Activated gamma-delta T cell treated with Interleukin-2 at 50 U/mL for 16 hours (primary cell): Measurements from ENCODE around the gene TM7SF2.
A peak's percentile ranks its signal among the peaks of the same experiment; 100 is the strongest.
"Not testable (repeated sequence)": the region's sequence is repeated elsewhere in the genome, so short reads cannot be mapped to it uniquely, and the experiment has no call there.

Experiments
- DNase-seq: peaks from one replicate; pipeline ENCODE4 v3.0.0-alpha.2; 2020

The TM7SF2 gene

DNA sequence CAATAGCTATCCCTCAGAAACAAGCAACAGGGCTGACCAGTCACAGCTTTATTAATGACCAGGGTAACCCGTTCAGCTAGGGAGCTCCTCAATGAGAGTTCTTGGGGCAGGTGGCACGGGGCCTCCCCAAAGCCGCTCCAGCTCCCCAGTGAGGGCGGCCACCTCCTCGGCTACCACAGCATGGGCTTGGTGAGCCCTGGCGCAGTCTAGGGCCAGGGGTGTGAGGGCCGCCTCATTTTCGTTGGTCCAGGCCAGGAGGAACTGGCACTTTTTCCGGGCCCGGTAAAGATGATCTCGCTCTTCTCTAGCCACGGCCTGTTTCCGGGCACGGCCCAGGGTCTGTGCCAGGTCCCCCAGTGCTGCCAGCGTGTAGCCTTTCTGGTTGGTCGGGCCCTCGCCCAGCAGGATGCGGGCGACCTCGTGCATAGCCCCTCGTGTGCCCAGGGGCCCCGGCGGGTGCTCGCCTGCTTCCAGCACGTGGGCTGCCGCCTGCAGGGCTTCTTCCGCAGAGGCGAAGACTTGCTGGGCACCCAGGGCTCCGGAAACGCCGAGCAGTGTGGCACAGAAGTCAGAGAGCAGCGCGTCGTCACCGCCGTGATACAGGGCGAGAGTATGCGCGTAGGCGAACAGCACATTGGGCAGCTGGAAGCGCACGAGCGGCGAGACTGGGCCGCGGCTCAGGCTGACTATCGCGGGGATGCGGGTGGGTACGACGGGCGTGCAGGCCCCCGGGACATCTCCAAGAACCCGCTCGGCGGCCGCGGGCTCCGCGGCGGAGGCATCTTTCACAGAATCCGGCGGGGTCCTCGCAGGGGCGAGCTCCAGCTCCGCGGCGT is 4.9 kb downstream of the TM7SF2 start:
- peak; percentile 51 for DNase-seq

GRCh38 chr11:65117206-65118096 is 5.8 kb downstream of the TM7SF2 start, which contains the start of gene ZNHIT2:
ZNHIT2 (minus strand) TSS chr11:65117701; CDS start chr11:65117653, 48 bp downstream.
- peak; percentile 100 for DNase-seq

GRCh38 chr11:65118097-65118837 is 6.6 kb downstream of the TM7SF2 start:
- DNase-seq: no peak

GRCh38 chr11:65118891-65119669 is 7.4 kb downstream of the TM7SF2 start:
- not testable (repeated sequence) for DNase-seq

DNA sequence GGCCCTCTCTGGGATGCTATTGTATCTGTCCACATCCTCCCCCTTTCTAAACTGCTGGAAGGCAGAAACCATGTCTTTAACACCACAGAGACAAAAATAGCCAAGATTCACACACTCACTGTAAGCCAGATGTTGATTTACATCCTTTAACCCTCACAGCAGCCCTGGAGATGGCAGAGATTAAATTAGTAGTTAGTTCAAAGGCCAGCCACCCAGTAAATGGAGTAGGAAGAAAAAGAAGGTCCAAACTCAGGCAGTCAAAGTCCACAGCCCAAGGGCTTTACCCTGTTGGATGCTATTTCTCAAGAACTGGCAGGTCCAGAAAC is 8.0 kb downstream of the TM7SF2 start:
- DNase-seq: no peak

GRCh38 chr11:65120831-65121230 is 9.2 kb downstream of the TM7SF2 start:
- no peak for DNase-seq

GRCh38 chr11:65121447-65121864 is 9.8 kb downstream of the TM7SF2 start:
- no peak for DNase-seq

DNA sequence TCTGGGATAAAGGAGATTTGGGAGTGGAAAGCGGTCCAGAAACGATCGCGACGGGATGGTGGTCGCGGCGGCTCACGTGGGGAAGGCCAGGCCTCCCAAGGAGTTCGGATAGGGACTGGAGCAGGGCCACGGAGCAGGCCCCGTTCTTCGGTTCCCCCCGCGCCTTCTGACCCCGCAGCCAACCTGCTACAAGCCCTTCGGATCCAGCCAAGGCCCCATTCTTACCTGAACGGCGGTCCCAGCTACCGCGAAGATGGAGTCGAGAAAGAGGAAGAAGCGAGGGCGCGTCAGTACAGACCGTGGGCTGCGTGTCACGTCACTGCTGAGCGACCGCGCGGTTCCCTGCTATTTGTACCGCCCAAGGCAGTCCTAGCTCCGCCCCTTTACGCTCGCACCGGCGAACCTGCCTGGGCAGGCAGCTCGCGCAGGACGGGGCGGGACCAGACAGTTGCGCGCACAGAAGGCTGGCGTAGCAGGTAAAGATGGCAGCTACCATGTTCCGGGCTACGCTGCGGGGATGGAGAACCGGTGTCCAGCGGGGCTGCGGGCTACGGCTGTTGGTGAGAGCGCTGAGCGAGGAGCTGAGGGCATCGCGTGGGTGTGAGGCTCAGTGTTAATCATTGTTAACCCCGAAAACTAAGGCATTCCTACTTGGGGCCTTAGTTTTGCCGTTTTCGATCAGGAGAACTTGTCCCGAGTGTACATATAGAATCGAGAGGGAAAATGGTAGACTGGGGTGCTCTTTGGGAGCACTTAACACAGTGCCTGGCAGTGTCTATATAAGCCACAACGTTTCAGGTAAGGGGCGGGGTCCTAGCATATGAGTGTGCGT is 10.4 kb downstream of the TM7SF2 start, which contains the start of the genes FAU and MRPL49:
Gene FAU, minus strand, starts transcription at position 270 of the 832 bp plus-strand sequence. CDS start 321 bp downstream, outside the sequence.
Gene MRPL49, plus strand, starts transcription at position 457 of the 832 bp plus-strand sequence. Its CDS starts 26 bp downstream, at position 483.
- peak; percentile 99 for DNase-seq

GRCh38 chr11:65124480-65125196 is 13.0 kb downstream of the TM7SF2 start:
- DNase-seq: no peak

DNA sequence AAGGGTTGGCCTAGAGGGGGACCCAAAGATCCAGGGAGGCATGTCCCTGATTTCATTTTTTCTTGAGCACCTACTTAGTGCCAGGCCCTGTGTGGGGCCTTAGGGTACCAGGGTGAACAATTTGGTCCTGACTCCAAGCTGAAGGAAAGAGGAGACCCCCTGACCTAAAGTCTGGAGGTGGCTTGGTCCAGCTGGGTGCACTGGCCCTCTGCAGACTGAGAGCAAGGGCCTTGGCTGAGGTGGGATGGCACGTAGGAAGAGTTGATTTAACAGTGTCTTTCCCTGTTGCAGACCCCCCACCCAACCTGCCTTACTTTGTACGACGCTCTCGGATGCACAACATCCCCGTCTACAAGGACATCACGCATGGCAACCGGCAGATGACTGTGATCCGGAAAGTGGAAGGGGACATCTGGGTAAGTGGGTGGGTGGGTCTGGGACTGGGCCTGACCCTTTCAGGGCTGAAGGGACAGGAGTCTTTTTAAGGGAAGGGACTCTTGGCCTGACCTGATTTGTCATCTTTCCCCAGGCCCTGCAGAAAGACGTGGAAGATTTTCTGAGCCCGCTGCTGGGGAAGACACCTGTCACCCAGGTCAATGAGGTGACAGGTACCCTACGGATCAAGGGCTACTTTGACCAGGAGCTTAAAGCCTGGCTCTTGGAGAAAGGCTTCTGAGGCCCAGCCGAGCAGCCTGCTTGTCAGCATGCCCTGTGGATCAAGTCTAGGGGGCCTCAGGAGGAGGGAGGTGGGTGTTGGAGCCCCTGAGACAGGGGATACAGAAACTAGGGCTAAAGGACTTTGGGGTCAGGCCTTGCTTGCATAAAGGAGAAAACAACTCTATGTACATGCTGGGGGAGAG is 13.8 kb downstream of the TM7SF2 start:
- no peak for DNase-seq

DNA sequence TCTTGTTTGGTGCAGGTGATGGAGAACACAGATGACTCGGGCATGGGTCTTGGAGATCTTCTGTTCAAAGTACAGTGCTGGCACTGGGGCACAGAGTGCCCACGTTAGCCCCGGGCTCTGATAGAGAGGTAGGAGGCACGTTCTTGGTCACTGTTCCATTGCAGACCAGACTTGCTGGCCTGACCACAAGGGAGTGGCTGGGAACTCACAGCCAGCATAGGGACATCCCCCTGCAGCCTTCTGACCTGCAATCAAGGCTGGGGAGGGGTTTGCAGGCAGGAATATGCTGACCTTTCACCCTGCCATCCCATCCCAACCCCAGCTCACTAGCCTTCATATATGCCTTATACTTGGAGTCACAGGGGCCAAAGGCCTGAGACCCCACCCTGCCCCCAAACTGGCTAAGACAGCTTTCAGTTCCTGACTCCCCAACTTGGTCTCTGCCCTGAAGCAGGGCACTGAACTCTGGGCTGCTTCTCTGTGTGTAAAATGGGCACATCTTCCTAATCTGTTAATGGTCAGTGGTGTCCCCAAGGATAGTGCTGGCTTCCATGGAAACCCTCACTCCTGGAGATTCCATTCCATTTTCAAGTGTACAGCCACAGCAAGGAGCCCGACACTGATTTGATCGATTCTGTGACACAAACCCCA is 15.1 kb downstream of the TM7SF2 start:
- DNase-seq: no peak

GRCh38 chr11:65127473-65128181 is 16.0 kb downstream of the TM7SF2 start:
- no peak for DNase-seq

DNA sequence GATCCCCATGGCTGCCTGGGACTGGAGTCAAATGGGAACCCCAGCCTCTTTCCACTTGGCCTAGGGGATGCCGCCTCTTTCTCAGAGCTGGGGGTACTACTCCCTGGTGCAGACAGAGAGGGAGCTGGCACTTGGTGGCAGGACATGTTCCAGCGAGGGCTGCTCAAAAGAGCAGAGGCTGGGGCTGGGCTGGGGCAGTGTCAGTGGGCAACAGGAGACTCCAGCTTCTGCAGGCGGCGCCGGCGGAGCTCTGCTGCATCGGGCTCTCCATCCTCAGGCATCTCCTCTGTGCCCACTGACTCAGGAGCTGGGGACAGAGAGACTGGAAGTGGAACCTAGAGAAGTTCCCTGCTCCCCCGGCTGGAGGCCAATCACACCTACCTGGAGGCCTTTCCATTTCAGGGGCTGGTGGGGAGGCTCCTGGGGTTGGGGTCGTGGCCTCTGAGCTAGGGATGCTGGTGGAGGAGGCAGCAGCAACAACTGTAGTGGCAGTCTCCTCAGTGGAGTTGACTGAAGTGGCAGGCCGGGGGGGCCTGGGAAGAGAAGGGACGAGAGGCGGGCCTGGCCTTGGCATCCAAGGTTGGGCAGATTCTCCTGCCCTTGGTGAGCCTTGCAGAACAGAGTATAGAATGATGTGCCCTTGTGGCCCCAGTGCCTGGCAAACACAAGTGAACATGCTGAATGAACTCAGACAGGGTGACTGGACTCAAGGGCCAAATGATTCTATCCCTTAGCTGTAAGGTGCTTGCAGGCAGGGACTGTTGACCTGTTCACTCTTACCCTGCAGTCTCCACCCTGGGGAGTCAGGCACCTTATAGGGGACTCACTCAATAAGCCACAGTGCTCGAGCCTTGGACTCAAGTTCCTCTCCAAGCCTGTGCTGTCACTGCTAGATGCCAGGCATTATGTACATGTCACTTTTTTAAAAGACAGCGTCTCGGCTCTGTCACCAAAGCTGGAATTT is 16.8 kb downstream of the TM7SF2 start:
- DNase-seq: no peak

DNA sequence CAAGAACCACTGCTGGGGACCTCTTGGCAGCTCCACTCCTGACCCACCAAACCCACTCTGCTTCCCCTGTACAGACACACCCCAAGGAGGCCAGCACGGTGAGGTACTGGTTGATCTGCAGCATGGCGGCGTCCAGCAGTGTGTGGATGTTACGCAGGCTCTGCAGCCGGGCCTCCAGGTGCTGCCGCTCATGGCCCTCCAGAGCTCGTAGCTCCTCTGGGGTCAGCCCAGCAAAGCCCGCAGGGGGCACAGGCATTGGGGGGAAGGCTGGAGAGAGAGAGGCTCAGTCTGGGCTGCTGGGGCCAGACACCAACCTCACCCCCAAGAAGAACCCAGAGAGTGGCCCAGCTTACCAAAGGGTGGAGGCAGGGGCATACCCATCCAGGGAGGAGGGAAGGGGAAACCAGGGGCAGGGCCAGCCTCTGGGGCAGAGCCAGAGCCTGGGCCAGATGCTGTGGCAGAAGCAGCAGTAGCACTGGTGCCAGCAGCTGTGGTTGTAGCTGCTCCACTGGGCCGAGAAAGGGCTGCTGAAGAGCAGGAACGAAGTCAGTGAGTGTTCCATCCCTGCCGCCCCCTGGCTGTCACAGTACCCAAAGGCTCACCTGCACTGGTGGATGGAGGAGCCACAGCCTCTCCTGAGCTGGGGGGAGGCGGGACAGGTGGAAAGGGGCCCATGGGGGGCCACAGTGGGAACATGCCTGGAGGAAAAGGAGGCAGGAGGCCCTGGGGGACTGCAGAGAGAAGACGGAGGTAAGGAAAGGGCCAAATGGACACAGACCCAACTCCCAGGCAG is 18.2 kb downstream of the TM7SF2 start:
- no peak for DNase-seq

GRCh38 chr11:65130631-65131416 is 19.2 kb downstream of the TM7SF2 start:
- DNase-seq: no peak
